ENCODE results near the gene LRP8.

GRCh38 chr1:53207726-53208125 is 120.1 kb downstream of the LRP8 start:
- TF ChIP-seq, protein P1, sequence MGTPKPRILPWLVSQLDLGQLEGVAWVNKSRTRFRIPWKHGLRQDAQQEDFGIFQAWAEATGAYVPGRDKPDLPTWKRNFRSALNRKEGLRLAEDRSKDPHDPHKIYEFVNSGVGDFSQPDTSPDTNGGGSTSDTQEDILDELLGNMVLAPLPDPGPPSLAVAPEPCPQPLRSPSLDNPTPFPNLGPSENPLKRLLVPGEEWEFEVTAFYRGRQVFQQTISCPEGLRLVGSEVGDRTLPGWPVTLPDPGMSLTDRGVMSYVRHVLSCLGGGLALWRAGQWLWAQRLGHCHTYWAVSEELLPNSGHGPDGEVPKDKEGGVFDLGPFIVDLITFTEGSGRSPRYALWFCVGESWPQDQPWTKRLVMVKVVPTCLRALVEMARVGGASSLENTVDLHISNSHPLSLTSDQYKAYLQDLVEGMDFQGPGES (IDR thresholded peaks at IDR 0.05; ENCODE audit: low read depth, low read length): no peak
- TF ChIP-seq EP300 (IDR thresholded peaks at IDR 0.05; ENCODE audit: borderline replicate concordance in 1 of 2, low read depth in 1 of 2, low read length in 1 of 2): no peak
- no peak for TF ChIP-seq TAF1 (IDR thresholded peaks at IDR 0.05; ENCODE audit: borderline replicate concordance, low read depth, low read length)
- TF ChIP-seq MEF2A (IDR thresholded peaks at IDR 0.05; ENCODE audit: borderline replicate concordance, low read depth): no peak
- no peak for TF ChIP-seq REST (IDR thresholded peaks at IDR 0.05; ENCODE audit: low read depth, low read length)
- TF ChIP-seq YY1 (IDR thresholded peaks at IDR 0.05; ENCODE audit: low read depth): no peak
- TF ChIP-seq CTCF (IDR thresholded peaks at IDR 0.05): no peak
- no peak for TF ChIP-seq RCOR1 (IDR thresholded peaks at IDR 0.05; ENCODE audit: low read length)

Measured in SK-N-SH (cell line).